GM12892 (cell line): Measurements from ENCODE around the gene TMEM243.

Experiments used
- POLR2A ChIP-seq: IDR thresholded peaks from 2 replicates; pipeline ENCODE4 v1.6.1; 2011; ENCODE audit warnings: low read depth, low read length, control low read depth
- POLR2AphosphoS5 ChIP-seq: IDR thresholded peaks from 2 replicates; pipeline ENCODE4 v1.6.1; 2011; ENCODE audit warnings: low read depth, low read length, control low read depth
- TAF1 ChIP-seq: IDR thresholded peaks from 2 replicates; pipeline ENCODE4 v1.6.1; 2011; ENCODE audit warnings: low read depth, mild to moderate bottlenecking, control low read depth, low read length, borderline replicate concordance

- TF ChIP-seq POLR2A, result no peak
- TF ChIP-seq TAF1, result no peak
- TF ChIP-seq POLR2AphosphoS5, result 0 out of 2 replicates have a peak, but pooled peaks have one; percentile 18
These were observed 10.1 kb downstream of the TMEM243 start for GRCh38 chr7:87209295-87209924.
